ENCODE data around the gene FSD2. TPM values are rescaled to one million over a fixed set of nuclear protein-coding genes. Genes with fewer than 3 reads are reported as not detected.
A peak's percentile ranks its signal among the peaks of the same experiment; 100 is the strongest.

The FSD2 gene
- total RNA-seq, 4 donors from 2014 or later = 0.13 to 1.6 (median 0.69) TPM

GRCh38 chr15:82749951-82750830 lies 55.7 kb downstream of the FSD2 start:
- DNase-seq = peak; percentile 94 to 95
- Histone ChIP-seq H3K27ac (peak overlapping the region; percentile 53 to 97 (median 88)), H3K27me3 (no peaks in the 10 kb centered on the region), H3K36me3 (peaks cover 8 to 9% of the 10 kb centered on the region in 2 donors), H3K4me1 (peaks cover 18% of the 10 kb centered on the region in 2 donors), H3K9me3 (no peaks in the 10 kb centered on the region), H3K4me3 (replicated peaks in 1 of 3) (peak overlapping the region; percentile 26 to 81 (median 61))
- TF ChIP-seq POLR2A (IDR thresholded peaks at IDR 0.05) (peak in 1 of 2 donors; percentile 95), CTCF (IDR thresholded peaks at IDR 0.05) (no peak)
- WGBS, 2 donors = 1% methylated on average over 32 to 46 of the region's 47 CpGs
- intact Hi-C loops (cut with DNase I) = loop anchor here (5.0 kb wide), 1 partner anchor 52 kb away; no protein-coding TSS in a partner anchor

- Histone ChIP-seq H3K4me1 (peaks cover 18% of the 10 kb centered on the region in 2 donors), H3K36me3 (no peaks in the 10 kb centered on the region), H3K27me3 (no peaks in the 10 kb centered on the region), H3K9me3 (no peaks in the 10 kb centered on the region), H3K27ac (no peak overlapping the region), H3K4me3 (replicated peaks in 1 of 3) (no peak overlapping the region)
- intact Hi-C loops (cut with DNase I) = no loop called here
- TF ChIP-seq CTCF (IDR thresholded peaks at IDR 0.05) (no peak), POLR2A (IDR thresholded peaks at IDR 0.05) (no peak)
- no peak for DNase-seq
Observed at GRCh38 chr15:82748315-82748714, 57.6 kb downstream of the FSD2 start.

- H3K27me3 ChIP-seq = no peaks in the 10 kb centered on the region
- WGBS, 2 donors = 92 to 97% methylated on average over 1 of the region's 1 CpG
Observed at GRCh38 chr15:82743810-82744209, 62.1 kb downstream of the FSD2 start.

DNA sequence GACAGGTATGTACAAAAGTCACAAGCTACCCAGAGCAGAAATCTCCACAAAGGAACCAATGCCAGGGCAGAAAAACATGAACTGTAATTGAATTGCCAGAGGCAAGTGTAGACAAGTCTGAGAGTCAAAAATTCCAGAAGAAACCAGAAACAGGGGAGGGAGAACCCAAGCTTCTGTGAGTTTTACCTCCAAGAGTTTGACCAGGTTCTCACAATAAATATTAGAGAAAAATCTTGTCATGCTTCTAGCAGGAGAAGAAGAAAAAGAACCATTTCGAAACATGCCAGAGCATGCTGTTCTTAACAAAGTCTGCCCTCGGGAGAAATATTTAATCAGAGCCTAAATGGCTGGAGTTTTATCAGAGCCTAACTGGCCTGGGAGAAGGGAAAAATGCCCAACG lies 63.7 kb downstream of the FSD2 start:
- 88 to 94% methylated on average over 3 of the region's 3 CpGs for WGBS, 2 donors
- intact Hi-C loops (cut with DNase I) = no loop called here

More at GRCh38 chr15:82743810-82744209, 62.1 kb downstream of the FSD2 start:
- intact Hi-C loops (cut with DNase I) = no loop called here
- Histone ChIP-seq H3K4me3 (replicated peaks in 1 of 3) (no peak overlapping the region), H3K36me3 (no peaks in the 10 kb centered on the region), H3K9me3 (no peaks in the 10 kb centered on the region), H3K4me1 (no peaks in the 10 kb centered on the region), H3K27ac (no peak overlapping the region)
- no peak for DNase-seq
- no peak for TF ChIP-seq CTCF (IDR thresholded peaks at IDR 0.05)
- TF ChIP-seq POLR2A (IDR thresholded peaks at IDR 0.05) = no peak

More for the DNA sequence above, 63.7 kb downstream of the FSD2 start:
- H3K27me3 ChIP-seq = no peaks in the 10 kb centered on the region
- H3K4me1 ChIP-seq = no peaks in the 10 kb centered on the region
- H3K4me3 ChIP-seq (replicated peaks in 1 of 3) = no peak overlapping the region
- no peak for DNase-seq
- H3K9me3 ChIP-seq = no peaks in the 10 kb centered on the region
- no peak overlapping the region for H3K27ac ChIP-seq
- no peak for TF ChIP-seq CTCF (IDR thresholded peaks at IDR 0.05)
- no peak for TF ChIP-seq POLR2A (IDR thresholded peaks at IDR 0.05)
- H3K36me3 ChIP-seq = no peaks in the 10 kb centered on the region

Measured in thyroid gland (tissue), 4 donors.